WERI-Rb-1 (cell line): ENCODE data around the gene ZSCAN5B.

ENCODE experiments used
- DNase-seq: peaks from one replicate; pipeline ENCODE4 v3.0.0-alpha.2; 2020
- H3K27ac ChIP-seq: fragments of 250-450 bp; sonication (Bioruptor Pico); 2 replicates; pipeline ENCODE4 v1.5.1; 2020; ENCODE audit warnings: mild to moderate bottlenecking, moderate library complexity
- H3K27me3 ChIP-seq: fragments of 250-450 bp; sonication (Bioruptor Pico); 2 replicates; pipeline ENCODE4 v1.5.1; 2021; ENCODE audit warnings: mild to moderate bottlenecking, low read depth, moderate library complexity; ENCODE audit not compliant: insufficient read depth, severe bottlenecking
- H3K36me3 ChIP-seq: fragments of 250-450 bp; sonication (Bioruptor Pico); 2 replicates; pipeline ENCODE4 v1.5.1; 2020; ENCODE audit warnings: mild to moderate bottlenecking, moderate library complexity
- H3K4me3 ChIP-seq: 2 replicates; pipeline ENCODE4 v1.5.1; 2011; ENCODE audit warnings: low read depth, mild to moderate bottlenecking, control low read depth, low read length
- H3K9me3 ChIP-seq: fragments of 250-450 bp; sonication (Bioruptor Pico); 2 replicates; pipeline ENCODE4 v1.5.1; 2021; ENCODE audit warnings: mild to moderate bottlenecking, moderate library complexity; ENCODE audit not compliant: severe bottlenecking
- TF ChIP-seq, protein P1 (sequence below): IDR thresholded peaks from 2 replicates; pipeline ENCODE4 v1.5.1; 2011; ENCODE audit warnings: low read depth, mild to moderate bottlenecking, control low read depth, inconsistent platforms, low read length

The ZSCAN5B gene

GRCh38 chr19:56167064-56167578 is 30.5 kb downstream of the ZSCAN5B start:
- DNase-seq = no peak
- no peaks in the 10 kb centered on the region for H3K36me3 ChIP-seq
- H3K27me3 ChIP-seq = no peaks in the 10 kb centered on the region
- no peaks in the 10 kb centered on the region for H3K9me3 ChIP-seq
- no peak overlapping the region for H3K4me3 ChIP-seq
- TF ChIP-seq, protein P1, sequence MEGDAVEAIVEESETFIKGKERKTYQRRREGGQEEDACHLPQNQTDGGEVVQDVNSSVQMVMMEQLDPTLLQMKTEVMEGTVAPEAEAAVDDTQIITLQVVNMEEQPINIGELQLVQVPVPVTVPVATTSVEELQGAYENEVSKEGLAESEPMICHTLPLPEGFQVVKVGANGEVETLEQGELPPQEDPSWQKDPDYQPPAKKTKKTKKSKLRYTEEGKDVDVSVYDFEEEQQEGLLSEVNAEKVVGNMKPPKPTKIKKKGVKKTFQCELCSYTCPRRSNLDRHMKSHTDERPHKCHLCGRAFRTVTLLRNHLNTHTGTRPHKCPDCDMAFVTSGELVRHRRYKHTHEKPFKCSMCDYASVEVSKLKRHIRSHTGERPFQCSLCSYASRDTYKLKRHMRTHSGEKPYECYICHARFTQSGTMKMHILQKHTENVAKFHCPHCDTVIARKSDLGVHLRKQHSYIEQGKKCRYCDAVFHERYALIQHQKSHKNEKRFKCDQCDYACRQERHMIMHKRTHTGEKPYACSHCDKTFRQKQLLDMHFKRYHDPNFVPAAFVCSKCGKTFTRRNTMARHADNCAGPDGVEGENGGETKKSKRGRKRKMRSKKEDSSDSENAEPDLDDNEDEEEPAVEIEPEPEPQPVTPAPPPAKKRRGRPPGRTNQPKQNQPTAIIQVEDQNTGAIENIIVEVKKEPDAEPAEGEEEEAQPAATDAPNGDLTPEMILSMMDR = no peak
- H3K27ac ChIP-seq = no peak overlapping the region

GRCh38 chr19:56163097-56163496 is 34.5 kb downstream of the ZSCAN5B start:
- no peak overlapping the region for H3K4me3 ChIP-seq
- DNase-seq = no peak
- H3K27me3 ChIP-seq = no peaks in the 10 kb centered on the region
- no peaks in the 10 kb centered on the region for H3K9me3 ChIP-seq
- TF ChIP-seq, protein P1 = no peak
- H3K27ac ChIP-seq = no peak overlapping the region
- peaks cover 22% of the 10 kb centered on the region for H3K36me3 ChIP-seq

DNA sequence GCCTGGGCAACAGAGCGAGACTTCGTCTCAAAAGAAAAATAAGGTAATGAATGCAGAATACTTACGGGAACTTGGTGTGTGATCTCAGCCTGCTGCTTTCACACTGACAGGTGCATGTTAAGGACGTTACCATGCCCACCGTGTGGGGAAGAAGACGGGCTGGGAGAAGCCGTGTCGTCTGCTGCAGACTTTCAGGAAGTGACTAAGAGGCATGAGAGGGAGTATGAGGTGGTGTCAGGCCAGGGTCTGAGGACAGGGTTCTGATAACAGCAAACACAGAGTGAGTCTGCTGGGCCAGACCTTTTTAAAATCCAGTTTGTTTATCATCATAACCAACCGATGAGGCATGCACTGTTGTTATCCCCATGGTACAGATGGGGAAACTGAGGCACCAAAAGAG is 35.3 kb downstream of the ZSCAN5B start:
- DNase-seq = no peak
- TF ChIP-seq, protein P1 = no peak
- no peaks in the 10 kb centered on the region for H3K27me3 ChIP-seq
- no peak overlapping the region for H3K4me3 ChIP-seq
- peaks cover 22% of the 10 kb centered on the region for H3K36me3 ChIP-seq
- H3K27ac ChIP-seq = no peak overlapping the region
- H3K9me3 ChIP-seq = no peaks in the 10 kb centered on the region

- Histone ChIP-seq H3K27ac (no peak overlapping the region), H3K4me3 (no peak overlapping the region), H3K36me3 (peaks cover 22% of the 10 kb centered on the region), H3K9me3 (no peaks in the 10 kb centered on the region), H3K27me3 (no peaks in the 10 kb centered on the region)
- TF ChIP-seq, protein P1 = no peak
- no peak for DNase-seq
These were observed 36.0 kb downstream of the ZSCAN5B start for GRCh38 chr19:56161534-56161933.

DNA sequence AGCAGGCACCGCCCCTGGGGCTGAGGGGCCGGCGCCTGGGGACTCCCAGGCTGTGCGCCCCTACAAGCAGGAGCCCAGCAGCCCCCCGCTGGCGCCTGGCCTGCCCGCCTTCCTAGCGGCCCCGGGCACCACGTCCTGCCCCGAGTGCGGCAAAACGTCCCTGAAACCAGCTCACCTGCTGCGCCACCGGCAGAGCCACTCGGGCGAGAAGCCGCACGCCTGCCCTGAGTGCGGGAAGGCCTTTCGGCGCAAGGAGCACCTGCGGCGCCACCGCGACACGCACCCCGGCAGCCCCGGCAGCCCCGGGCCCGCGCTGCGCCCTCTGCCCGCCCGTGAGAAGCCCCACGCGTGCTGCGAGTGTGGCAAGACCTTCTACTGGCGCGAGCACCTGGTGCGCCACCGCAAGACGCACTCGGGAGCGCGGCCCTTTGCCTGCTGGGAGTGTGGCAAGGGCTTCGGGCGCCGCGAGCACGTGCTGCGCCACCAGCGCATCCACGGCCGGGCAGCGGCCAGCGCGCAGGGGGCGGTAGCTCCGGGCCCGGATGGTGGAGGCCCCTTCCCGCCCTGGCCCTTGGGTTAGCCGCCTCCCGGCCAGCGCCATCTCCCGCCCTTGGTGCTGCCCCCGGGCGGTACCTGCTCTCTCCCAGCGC is 37.8 kb downstream of the ZSCAN5B start:
- Histone ChIP-seq H3K36me3 (peaks cover 32% of the 10 kb centered on the region), H3K9me3 (no peaks in the 10 kb centered on the region), H3K27ac (no peak overlapping the region), H3K27me3 (no peaks in the 10 kb centered on the region), H3K4me3 (no peak overlapping the region)
- DNase-seq = no peak
- TF ChIP-seq, protein P1 = no peak
